HUDEP-2 (cell line): ENCODE results near the gene ALOXE3.

ENCODE experiments used
- DNase-seq, 76 experiments: peaks; one replicate each; lab custom pipeline; 2025; ENCODE audit not compliant: unreplicated experiment in 76 of 76; lab: John Stamatoyannopoulos, UW

Gene ALOXE3

GRCh38 chr17:8154608-8155155 lies 36.4 kb upstream of the ALOXE3 start:
- peak in 1 of 76 experiments; percentile 62 for DNase-seq

GRCh38 chr17:8153957-8154607 lies 35.8 kb upstream of the ALOXE3 start:
- DNase-seq = peak; percentile 38 to 99 (median 98)

- DNase-seq = peak in 61 of 76 experiments; percentile 9 to 71 (median 47)
Measured at GRCh38 chr17:8153525-8153956, 35.2 kb upstream of the ALOXE3 start.

- DNase-seq = no peak
Measured at GRCh38 chr17:8153031-8153451, 34.7 kb upstream of the ALOXE3 start.

GRCh38 chr17:8152112-8152775 lies 33.9 kb upstream of the ALOXE3 start, which contains the start of gene PER1:
PER1 (minus strand) TSS chr17:8152404; CDS start chr17:8150706, 1,698 bp downstream.
- DNase-seq = peak in 74 of 76 experiments; percentile 49 to 99 (median 97)

GRCh38 chr17:8151641-8152111 lies 33.4 kb upstream of the ALOXE3 start:
- peak in 6 of 76 experiments; percentile 5 to 41 (median 36) for DNase-seq

GRCh38 chr17:8151120-8151640 lies 32.9 kb upstream of the ALOXE3 start:
- peak in 65 of 76 experiments; percentile 19 to 83 (median 58) for DNase-seq

- no peak for DNase-seq
Measured at GRCh38 chr17:8150194-8151119, 32.1 kb upstream of the ALOXE3 start.

- DNase-seq = no peak
Measured at GRCh38 chr17:8149419-8150193, 31.3 kb upstream of the ALOXE3 start.

GRCh38 chr17:8148560-8148959 lies 30.2 kb upstream of the ALOXE3 start:
- no peak for DNase-seq

- no peak for DNase-seq
Measured at GRCh38 chr17:8147805-8148404, 29.6 kb upstream of the ALOXE3 start.

- no peak for DNase-seq
Measured at GRCh38 chr17:8147141-8147804, 29.0 kb upstream of the ALOXE3 start.

- DNase-seq = no peak
Measured at GRCh38 chr17:8146381-8147140, 28.2 kb upstream of the ALOXE3 start.

- DNase-seq = no peak
Measured at GRCh38 chr17:8145811-8146210, 27.5 kb upstream of the ALOXE3 start.

GRCh38 chr17:8144401-8145231 lies 26.3 kb upstream of the ALOXE3 start:
- DNase-seq = no peak

- no peak for DNase-seq
Measured at GRCh38 chr17:8143581-8144400, 25.5 kb upstream of the ALOXE3 start.
